OCI-LY3 (cell line): Measurements from ENCODE around the gene IGFN1.

Experiments used
- H2AFZ ChIP-seq: fragments of 200-600, 300-600 bp; shearing (Covaris generic); 2 replicates; pipeline ENCODE4 v1.6.0; 2014; ENCODE audit warnings: antibody characterized with exemption, low read depth, low read length
- H3K27ac ChIP-seq: fragments of 200-600, 300-600 bp; sonication (generic); 2 replicates; pipeline ENCODE4 v1.5.1; 2014; ENCODE audit warnings: mild to moderate bottlenecking, low read length, moderate library complexity, mixed read lengths
- H3K27me3 ChIP-seq: fragments of 200-600, 300-600 bp; sonication (generic); 2 replicates; pipeline ENCODE4 v1.6.1; 2014; ENCODE audit warnings: low read depth, low read length, mixed read lengths
- H3K36me3 ChIP-seq: fragments of 200-600, 300-600 bp; sonication (generic); replicated peaks from 2 replicates; pipeline ENCODE3; 2014; ENCODE audit warnings: low read depth, low read length, mixed read lengths
- H3K4me1 ChIP-seq: fragments of 300-600, 200-600 bp; sonication (generic); 2 replicates; pipeline ENCODE4 v1.6.1; 2014; ENCODE audit warnings: low read length, mixed read lengths
- H3K4me2 ChIP-seq: fragments of 200-600, 300-600 bp; sonication (generic); 2 replicates; pipeline ENCODE4 v1.6.1; 2014; ENCODE audit warnings: low read length, mixed read lengths
- H3K4me3 ChIP-seq: fragments of 300-600, 200-600 bp; sonication (generic); 2 replicates; pipeline ENCODE4 v1.5.1; 2014; ENCODE audit warnings: antibody characterized with exemption, mild to moderate bottlenecking, low read length, moderate library complexity
- H3K79me2 ChIP-seq: fragments of 300-600, 200-600 bp; shearing (Covaris generic); 2 replicates; pipeline ENCODE4 v1.6.1; 2014; ENCODE audit warnings: mild to moderate bottlenecking, low read length, mixed read lengths
- H3K9ac ChIP-seq: fragments of 300-600, 200-600 bp; shearing (Covaris generic); 2 replicates; pipeline ENCODE4 v1.6.0; 2014; ENCODE audit warnings: mild to moderate bottlenecking, low read length, moderate library complexity
- H3K9me3 ChIP-seq: fragments of 200-600, 300-600 bp; shearing (Covaris generic); 2 replicates; pipeline ENCODE4 v1.6.1; 2014; ENCODE audit warnings: low read length, mixed read lengths; ENCODE audit not compliant: insufficient read depth
- H4K20me1 ChIP-seq: fragments of 200-600, 300-600 bp; sonication (generic); 2 replicates; pipeline ENCODE4 v1.6.1; 2016; ENCODE audit warnings: low read length, mixed read lengths; ENCODE audit not compliant: insufficient read depth
- CTCF ChIP-seq: fragments of 200-600, 300-600 bp; sonication (generic); IDR thresholded peaks from 2 replicates; pipeline ENCODE4 v1.5.1; 2014; ENCODE audit warnings: antibody characterized with exemption, low read length, low read depth
- EZH2phosphoT487 ChIP-seq: fragments of 200-600 bp; shearing (Covaris generic); IDR thresholded peaks from 2 replicates; pipeline ENCODE4 v1.6.1; 2018; ENCODE audit warnings: antibody characterized with exemption, mixed run types, low read depth

Gene IGFN1

GRCh38 chr1:201153474-201154388 lies 36.9 kb upstream of the IGFN1 start:
- Histone ChIP-seq H3K9ac (peak overlapping the region; percentile 76), H3K79me2 (peaks cover 8% of the 10 kb centered on the region), H3K36me3 (peaks cover 35% of the 10 kb centered on the region), H3K27ac (no peak overlapping the region), H2AFZ (peak overlapping the region; percentile 99), H3K4me3 (peak overlapping the region; percentile 87), H4K20me1 (peaks cover 1% of the 10 kb centered on the region; the same call in 1 of the 2 replicates), H3K4me2 (peak overlapping the region; percentile 96), H3K27me3 (0 out of 2 replicates have a peak, but pooled peaks cover 6% of the 10 kb centered on the region), H3K4me1 (peaks cover 24% of the 10 kb centered on the region), H3K9me3 (peaks cover 4% of the 10 kb centered on the region; the same call in 1 of the 2 replicates)
- TF ChIP-seq CTCF (no peak), EZH2phosphoT487 (no peak)

GRCh38 chr1:201154389-201155165 lies 36.0 kb upstream of the IGFN1 start, which contains the start of gene TMEM9:
TMEM9 (minus strand) TSS chr1:201154474; CDS start chr1:201153923, 551 bp downstream.
- Histone ChIP-seq H3K36me3 (peaks cover 29% of the 10 kb centered on the region), H3K27ac (no peak within 1 kb of the TSS), H3K9ac (peak within 1 kb of the TSS; percentile 76), H3K27me3 (0 out of 2 replicates have a peak, but pooled peaks cover 6% of the 10 kb centered on the region), H3K4me1 (peaks cover 25% of the 10 kb centered on the region), H3K4me3 (peak within 1 kb of the TSS; percentile 87), H4K20me1 (no peaks in the 10 kb centered on the region), H3K4me2 (peak within 1 kb of the TSS; percentile 96), H2AFZ (peak within 1 kb of the TSS; percentile 99), H3K9me3 (peaks cover 4% of the 10 kb centered on the region; the same call in 1 of the 2 replicates), H3K79me2 (peaks cover 8% of the 10 kb centered on the region)
- no peak for TF ChIP-seq CTCF
- TF ChIP-seq EZH2phosphoT487, result no peak

- Histone ChIP-seq H3K4me3 (no peak overlapping the region), H3K4me2 (no peak overlapping the region), H3K36me3 (peaks cover 24% of the 10 kb centered on the region), H3K27me3 (0 out of 2 replicates have a peak, but pooled peaks cover 6% of the 10 kb centered on the region), H3K79me2 (peaks cover 8% of the 10 kb centered on the region), H3K9me3 (peaks cover 4% of the 10 kb centered on the region; the same call in 1 of the 2 replicates), H4K20me1 (no peaks in the 10 kb centered on the region), H2AFZ (no peak overlapping the region), H3K27ac (no peak overlapping the region), H3K4me1 (peaks cover 33% of the 10 kb centered on the region), H3K9ac (no peak overlapping the region)
- TF ChIP-seq EZH2phosphoT487 (no peak), CTCF (no peak)
Measured at GRCh38 chr1:201155354-201155753, 35.3 kb upstream of the IGFN1 start.

GRCh38 chr1:201156346-201156745 lies 34.3 kb upstream of the IGFN1 start:
- no peaks in the 10 kb centered on the region for H4K20me1 ChIP-seq
- no peak overlapping the region for H3K9ac ChIP-seq
- H3K27me3 ChIP-seq, result 0 out of 2 replicates have a peak, but pooled peaks cover 6% of the 10 kb centered on the region
- peaks cover 37% of the 10 kb centered on the region for H3K4me1 ChIP-seq
- H3K9me3 ChIP-seq, result peaks cover 4% of the 10 kb centered on the region; the same call in 1 of the 2 replicates
- no peak overlapping the region for H3K4me2 ChIP-seq
- H2AFZ ChIP-seq, result no peak overlapping the region
- peaks cover 8% of the 10 kb centered on the region for H3K79me2 ChIP-seq
- TF ChIP-seq EZH2phosphoT487 (no peak), CTCF (no peak)
- no peak overlapping the region for H3K4me3 ChIP-seq
- peaks cover 15% of the 10 kb centered on the region for H3K36me3 ChIP-seq
- H3K27ac ChIP-seq, result no peak overlapping the region
